GM18517 (cell line): ENCODE results near the gene SLC25A21.

Source experiments
- ATAC-seq: cut with Tn5 transposase; IDR thresholded peaks from one replicate; pipeline ENCODE4 v1.9.1; 2021; ENCODE audit warnings: mild to moderate bottlenecking, moderate library complexity; ENCODE audit not compliant: unreplicated experiment

SLC25A21 gene

GRCh38 chr14:36657399-36658122 lies 514.8 kb downstream of the SLC25A21 start:
- ATAC-seq: no peak

- no peak for ATAC-seq
Observed at GRCh38 chr14:36656687-36657398, 515.6 kb downstream of the SLC25A21 start.

- no peak for ATAC-seq
Observed at GRCh38 chr14:36655963-36656686, 516.3 kb downstream of the SLC25A21 start.

GRCh38 chr14:36655571-36655962 lies 516.8 kb downstream of the SLC25A21 start:
- ATAC-seq: no peak

GRCh38 chr14:36654794-36655381 lies 517.5 kb downstream of the SLC25A21 start:
- ATAC-seq: no peak

GRCh38 chr14:36653962-36654793 lies 518.2 kb downstream of the SLC25A21 start:
- no peak for ATAC-seq

GRCh38 chr14:36653413-36653812 lies 519.0 kb downstream of the SLC25A21 start:
- no peak for ATAC-seq

GRCh38 chr14:36652542-36653201 lies 519.7 kb downstream of the SLC25A21 start:
- no peak for ATAC-seq

- no peak for ATAC-seq
Observed at GRCh38 chr14:36649872-36650650, 522.3 kb downstream of the SLC25A21 start.

- ATAC-seq: no peak
Observed at GRCh38 chr14:36647824-36648753, 524.3 kb downstream of the SLC25A21 start.

- ATAC-seq: no peak
Observed at GRCh38 chr14:36647417-36647823, 525.0 kb downstream of the SLC25A21 start.

- ATAC-seq: no peak
Observed at GRCh38 chr14:36646664-36647416, 525.6 kb downstream of the SLC25A21 start.

- ATAC-seq: no peak
Observed at GRCh38 chr14:36633580-36633979, 538.8 kb downstream of the SLC25A21 start.
